Parathyroid adenoma (tissue), 2 donors: ENCODE results near the gene FOXD2.

Experiments used
- H2AFZ ChIP-seq: fragments of 300-600 bp; sonication (generic); one replicate; pipeline ENCODE4 v1.7.0; 2017; ENCODE audit warnings: antibody characterized with exemption, mild to moderate bottlenecking
- H3K27ac ChIP-seq: fragments of 300-600 bp; sonication (generic); one replicate; pipeline ENCODE4 v1.7.0; 2017
- H3K27me3 ChIP-seq: fragments of 300-600 bp; sonication (generic); one replicate; pipeline ENCODE4 v1.7.0; 2017; ENCODE audit warnings: low read length; ENCODE audit not compliant: control insufficient read depth, insufficient read depth
- H3K36me3 ChIP-seq: fragments of 300-600 bp; sonication (generic); one replicate; pipeline ENCODE4 v1.7.0; 2017; ENCODE audit warnings: low read length; ENCODE audit not compliant: control insufficient read depth, insufficient read depth
- H3K4me1 ChIP-seq: fragments of 300-600 bp; sonication (generic); one replicate; pipeline ENCODE4 v1.7.0; 2017; ENCODE audit warnings: control low read depth
- H3K4me2 ChIP-seq: fragments of 300-600 bp; sonication (generic); one replicate; pipeline ENCODE4 v1.7.0; 2017; ENCODE audit warnings: low read length
- H3K4me3 ChIP-seq: fragments of 300-600 bp; sonication (generic); one replicate; pipeline ENCODE4 v1.7.0; 2017; ENCODE audit warnings: low read depth, low read length
- H3K79me2 ChIP-seq: fragments of 300-600 bp; sonication (generic); one replicate; pipeline ENCODE4 v1.7.0; 2017; ENCODE audit warnings: control low read depth
- H3K9ac ChIP-seq: fragments of 300-600 bp; sonication (generic); one replicate; pipeline ENCODE4 v1.7.0; 2017; ENCODE audit warnings: mild to moderate bottlenecking
- H3K9me3 ChIP-seq: fragments of 300-600 bp; sonication (generic); one replicate; pipeline ENCODE4 v1.7.0; 2017; ENCODE audit warnings: low read length; ENCODE audit not compliant: control insufficient read depth
- CTCF ChIP-seq: fragments of 300-600 bp; sonication (generic); IDR thresholded peaks from one replicate; pipeline ENCODE4 v1.7.0; 2017; ENCODE audit warnings: antibody characterized with exemption, mild to moderate bottlenecking
- donor health status: primary hyperparathyroidism.

FOXD2 gene

GRCh38 chr1:47402591-47402990, 35.3 kb upstream of the FOXD2 start:
- H2AFZ ChIP-seq, result no peak overlapping the region
- H3K4me3 ChIP-seq, result no peak overlapping the region
- H3K27me3 ChIP-seq, result no peaks in the 10 kb centered on the region
- H3K4me1 ChIP-seq, result no peaks in the 10 kb centered on the region
- no peak overlapping the region for H3K27ac ChIP-seq
- H3K4me2 ChIP-seq, result no peak overlapping the region
- no peak overlapping the region for H3K9ac ChIP-seq
- H3K9me3 ChIP-seq, result no peaks in the 10 kb centered on the region
- H3K79me2 ChIP-seq, result no peaks in the 10 kb centered on the region
- H3K36me3 ChIP-seq, result no peaks in the 10 kb centered on the region
- TF ChIP-seq CTCF, result no peak

- no peak overlapping the region for H3K27ac ChIP-seq
- H3K9me3 ChIP-seq, result no peaks in the 10 kb centered on the region
- no peaks in the 10 kb centered on the region for H3K4me1 ChIP-seq
- H3K9ac ChIP-seq, result no peak overlapping the region
- H3K27me3 ChIP-seq, result no peaks in the 10 kb centered on the region
- H3K4me2 ChIP-seq, result no peak overlapping the region
- TF ChIP-seq CTCF, result no peak
- H3K4me3 ChIP-seq, result no peak overlapping the region
- no peaks in the 10 kb centered on the region for H3K36me3 ChIP-seq
- no peaks in the 10 kb centered on the region for H3K79me2 ChIP-seq
- H2AFZ ChIP-seq, result no peak overlapping the region
These were observed 34.4 kb upstream of the FOXD2 start for GRCh38 chr1:47403321-47403910.

GRCh38 chr1:47405697-47406096, 32.1 kb upstream of the FOXD2 start:
- Histone ChIP-seq H3K27me3 (no peaks in the 10 kb centered on the region), H3K9me3 (no peaks in the 10 kb centered on the region)
- no peak for TF ChIP-seq CTCF

GRCh38 chr1:47406966-47407365, 30.9 kb upstream of the FOXD2 start:
- H3K27me3 ChIP-seq, result no peaks in the 10 kb centered on the region
- peaks cover 10% of the 10 kb centered on the region for H3K4me1 ChIP-seq
- no peak for TF ChIP-seq CTCF
- no peaks in the 10 kb centered on the region for H3K9me3 ChIP-seq
- no peak overlapping the region for H3K4me3 ChIP-seq
- no peaks in the 10 kb centered on the region for H3K36me3 ChIP-seq
- no peaks in the 10 kb centered on the region for H3K79me2 ChIP-seq
- no peak overlapping the region for H3K4me2 ChIP-seq
- no peak overlapping the region for H3K9ac ChIP-seq
- H2AFZ ChIP-seq, result no peak overlapping the region
- no peak overlapping the region for H3K27ac ChIP-seq

More at GRCh38 chr1:47405697-47406096, 32.1 kb upstream of the FOXD2 start:
- Histone ChIP-seq H3K36me3 (no peaks in the 10 kb centered on the region), H3K79me2 (no peaks in the 10 kb centered on the region), H2AFZ (no peak overlapping the region), H3K4me3 (no peak overlapping the region), H3K9ac (no peak overlapping the region), H3K27ac (no peak overlapping the region), H3K4me1 (peaks cover 10% of the 10 kb centered on the region), H3K4me2 (no peak overlapping the region)

DNA sequence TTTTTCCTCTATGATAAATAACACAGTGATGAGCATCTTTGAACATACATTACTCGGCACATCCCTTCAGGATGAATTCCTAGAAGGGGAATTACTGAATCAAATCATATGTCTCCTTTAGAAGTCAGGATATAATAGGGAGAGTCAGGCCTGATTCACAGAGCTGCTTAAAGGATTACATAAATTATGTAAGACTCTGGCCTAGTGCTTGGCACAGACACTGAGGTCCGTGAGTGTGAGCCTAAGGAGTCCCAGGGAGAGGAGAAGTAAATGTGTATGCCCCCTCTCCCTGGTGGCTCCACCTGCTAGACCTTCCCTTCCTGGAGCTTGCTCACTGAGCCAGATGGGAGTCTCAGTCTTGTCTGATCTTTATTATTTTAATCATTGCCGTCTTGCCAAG, 30.4 kb upstream of the FOXD2 start:
- Histone ChIP-seq H3K27ac (no peak overlapping the region), H3K4me2 (no peak overlapping the region), H3K4me1 (peaks cover 10% of the 10 kb centered on the region), H3K79me2 (no peaks in the 10 kb centered on the region), H3K9ac (no peak overlapping the region), H3K36me3 (no peaks in the 10 kb centered on the region), H3K4me3 (no peak overlapping the region), H3K9me3 (no peaks in the 10 kb centered on the region), H2AFZ (no peak overlapping the region), H3K27me3 (no peaks in the 10 kb centered on the region)
- TF ChIP-seq CTCF, result no peak
